ELF-1 (cell line): Measurements from ENCODE around the gene TBC1D28.
"Not testable (repeated sequence)": the region's sequence is repeated elsewhere in the genome, so short reads cannot be mapped to it uniquely, and the experiment has no call there.

Experiments
- DNase-seq: peaks from one replicate; pipeline ENCODE4 v3.0.0-alpha.2; 2016; ENCODE audit warnings: low read depth, low spot score

Gene TBC1D28

GRCh38 chr17:18644291-18644690, at the start of gene TBC1D28:
TSS of gene TBC1D28 (minus strand) at chr17:18644391. CDS start at chr17:18641352, 3,039 bp downstream.
- DNase-seq, result not testable (repeated sequence)

DNA sequence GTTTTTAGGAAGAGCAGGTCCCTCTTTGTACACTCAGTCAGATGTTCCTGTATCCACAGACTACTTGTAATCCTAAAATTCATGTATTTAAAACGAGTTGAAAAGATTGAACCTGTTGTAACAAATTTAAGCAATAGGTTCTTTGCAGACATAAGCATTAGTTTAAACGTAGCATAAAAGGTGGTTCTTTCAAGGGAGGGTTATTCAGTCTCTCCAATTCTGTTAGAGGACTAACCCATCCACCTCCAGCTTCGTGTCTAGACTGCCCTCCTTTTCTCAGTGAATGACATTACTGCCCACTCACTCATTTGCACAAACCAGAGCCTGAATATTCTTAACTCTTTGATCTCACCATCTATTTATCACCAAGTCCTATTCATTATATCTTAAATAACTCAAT, 38.5 kb upstream of the TBC1D28 start:
- DNase-seq, result not testable (repeated sequence)

- DNase-seq, result peak; percentile 97
Measured at GRCh38 chr17:18681767-18682571, 37.8 kb upstream of the TBC1D28 start, which contains the start of gene FOXO3B. TSS of gene FOXO3B (minus strand) at chr17:18682314. CDS start at chr17:18681651, 663 bp downstream.

DNA sequence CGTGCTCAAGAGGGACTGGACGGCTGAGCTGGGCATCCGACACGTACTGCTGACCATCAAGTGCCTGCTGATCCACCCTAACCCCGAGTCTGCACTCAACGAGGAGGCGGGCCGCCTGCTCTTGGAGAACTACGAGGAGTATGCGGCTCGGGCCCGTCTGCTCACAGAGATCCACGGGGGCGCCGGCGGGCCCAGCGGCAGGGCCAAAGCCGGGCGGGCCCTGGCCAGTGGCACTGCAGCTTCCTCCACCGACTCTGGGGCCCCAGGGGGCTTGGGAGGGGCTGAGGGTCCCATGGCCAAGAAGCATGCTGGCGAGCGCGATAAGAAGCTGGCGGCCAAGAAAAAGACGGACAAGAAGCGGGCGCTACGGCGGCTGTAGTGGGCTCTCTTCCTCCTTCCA, 33.2 kb upstream of the TBC1D28 start:
- DNase-seq, result not testable (repeated sequence)

- DNase-seq, result not testable (repeated sequence)
Measured at GRCh38 chr17:18676928-18677327, 32.7 kb upstream of the TBC1D28 start.

DNA sequence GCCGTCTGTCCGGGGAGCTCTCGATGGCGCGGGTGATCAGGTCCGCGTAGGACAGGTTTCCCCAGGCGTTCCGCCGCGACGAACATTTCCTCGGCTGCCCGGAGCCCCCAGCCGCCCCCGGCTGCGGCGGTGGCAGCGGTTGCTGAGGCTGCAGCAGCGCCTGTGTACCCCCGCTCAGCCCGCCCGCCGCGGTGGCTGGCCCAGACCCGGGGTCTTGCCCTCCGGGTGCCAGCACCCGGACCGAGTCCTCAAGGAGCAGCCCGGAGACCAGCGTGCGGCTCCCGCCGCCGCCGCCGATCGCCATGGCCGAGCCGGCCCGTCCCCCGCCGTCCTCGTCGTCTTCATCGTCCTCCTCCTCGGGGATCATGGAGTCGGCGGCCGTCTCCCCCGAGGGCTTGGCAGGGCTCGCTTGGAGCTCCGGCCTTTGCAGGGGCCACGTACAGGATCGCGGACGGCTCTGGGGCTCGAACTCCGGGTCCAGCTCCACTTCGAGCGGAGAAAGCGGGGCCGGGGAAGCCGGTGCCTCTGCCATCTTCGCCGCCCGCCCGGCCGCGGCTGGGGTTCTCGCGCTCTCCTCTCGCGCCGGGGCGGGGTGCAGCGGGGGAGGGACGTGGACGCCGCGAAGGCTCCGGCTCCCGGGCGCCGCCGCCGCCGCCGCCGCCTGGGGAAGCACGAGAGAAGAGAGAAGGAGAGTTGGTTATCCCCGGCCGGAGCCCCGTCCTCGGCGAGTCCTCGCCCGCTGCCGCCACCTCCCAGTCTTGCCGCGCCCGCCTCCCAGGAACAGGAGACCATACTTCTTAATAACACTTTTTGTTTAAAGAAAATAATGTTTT, 28.4 kb upstream of the TBC1D28 start:
- not testable (repeated sequence) for DNase-seq

GRCh38 chr17:18668625-18669024, 24.4 kb upstream of the TBC1D28 start:
- DNase-seq, result not testable (repeated sequence)

DNA sequence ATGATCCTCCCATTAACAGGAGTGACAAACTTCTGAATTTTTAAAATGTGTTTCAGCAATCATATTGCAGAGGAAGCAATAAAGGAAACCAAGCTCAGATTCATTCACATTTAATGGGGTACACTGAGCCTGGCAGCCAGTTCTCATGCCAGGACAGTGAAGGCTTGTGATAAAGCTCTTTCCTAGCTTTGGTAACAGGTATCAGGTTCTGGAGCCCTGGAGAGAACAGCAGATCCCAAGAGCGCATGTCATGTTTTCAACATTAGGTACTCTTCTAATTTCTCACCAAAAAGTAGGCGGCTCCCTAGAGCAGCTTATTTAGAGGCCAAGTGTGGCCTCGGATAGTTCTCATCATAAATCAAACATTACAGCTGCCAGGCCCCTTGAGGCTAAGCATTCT, 23.3 kb upstream of the TBC1D28 start:
- DNase-seq, result not testable (repeated sequence)

DNA sequence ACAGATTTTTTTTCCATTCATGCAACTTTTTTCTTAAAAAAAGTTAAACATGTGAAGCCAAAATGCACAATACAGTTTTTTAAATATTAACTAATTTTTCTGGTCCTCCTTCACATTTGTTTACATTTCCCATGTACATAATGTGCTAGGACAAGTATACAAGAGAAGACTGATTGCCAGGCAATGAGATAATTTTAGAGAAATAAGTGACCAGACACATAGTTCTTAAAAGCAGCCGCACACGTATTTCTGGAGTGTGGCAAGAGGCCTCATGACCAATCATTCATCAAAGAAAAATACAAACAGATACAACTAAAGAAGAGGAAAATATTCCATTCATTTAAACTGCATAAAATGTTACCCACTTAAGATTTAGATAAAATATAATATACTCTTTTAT, 22.1 kb upstream of the TBC1D28 start:
- not testable (repeated sequence) for DNase-seq

DNA sequence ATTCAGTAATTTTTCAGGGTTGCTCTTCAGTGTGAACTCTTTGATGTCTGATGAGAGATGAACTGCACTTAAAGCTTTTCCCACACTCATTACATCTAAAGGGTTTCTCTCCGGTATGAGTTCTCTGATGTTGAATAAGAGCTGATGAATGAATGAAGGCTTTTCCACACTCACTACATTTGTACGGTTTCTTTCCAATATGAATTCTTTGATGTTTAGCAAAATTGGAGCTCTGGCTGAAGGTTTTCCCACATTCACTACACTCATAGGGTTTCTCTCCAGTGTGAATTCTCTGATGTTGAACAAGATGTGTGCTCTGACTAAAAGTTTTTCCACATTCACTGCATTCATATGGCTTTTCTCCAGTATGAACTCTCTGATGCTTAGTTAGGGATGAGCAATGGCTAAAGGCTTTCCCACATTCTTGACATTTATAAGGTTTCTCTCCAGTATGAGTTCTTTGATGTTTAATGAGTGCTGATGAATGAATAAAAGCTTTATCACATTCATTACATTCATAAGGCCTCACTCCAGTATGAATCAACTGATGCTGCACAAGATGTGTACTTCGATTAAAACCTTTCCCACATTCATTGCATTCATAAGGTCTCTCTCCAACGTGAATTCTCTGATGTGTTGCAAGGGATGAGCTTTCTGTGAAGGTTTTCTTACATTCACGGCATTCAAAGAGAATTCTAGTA, 17.9 kb upstream of the TBC1D28 start:
- not testable (repeated sequence) for DNase-seq

DNA sequence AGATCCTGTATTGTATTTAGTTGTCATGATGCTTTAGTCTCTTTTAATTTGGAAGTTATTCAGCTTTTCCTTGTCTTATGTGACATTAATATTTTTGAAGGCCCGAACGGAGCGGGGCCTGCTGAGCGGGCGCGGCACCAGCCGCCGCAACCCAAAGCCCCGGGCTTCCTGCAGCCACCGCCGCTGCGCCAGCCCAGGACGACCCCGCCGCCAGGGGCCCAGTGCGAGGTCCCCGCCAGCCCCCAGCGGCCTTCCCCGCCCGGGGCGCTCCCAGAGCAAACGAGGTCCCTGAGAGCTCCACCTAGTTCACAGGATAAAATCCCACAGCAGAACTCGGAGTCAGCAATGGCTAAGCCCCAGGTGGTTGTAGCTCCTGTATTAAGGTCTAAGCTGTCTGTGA, 5.9 kb upstream of the TBC1D28 start:
- DNase-seq, result not testable (repeated sequence)

DNA sequence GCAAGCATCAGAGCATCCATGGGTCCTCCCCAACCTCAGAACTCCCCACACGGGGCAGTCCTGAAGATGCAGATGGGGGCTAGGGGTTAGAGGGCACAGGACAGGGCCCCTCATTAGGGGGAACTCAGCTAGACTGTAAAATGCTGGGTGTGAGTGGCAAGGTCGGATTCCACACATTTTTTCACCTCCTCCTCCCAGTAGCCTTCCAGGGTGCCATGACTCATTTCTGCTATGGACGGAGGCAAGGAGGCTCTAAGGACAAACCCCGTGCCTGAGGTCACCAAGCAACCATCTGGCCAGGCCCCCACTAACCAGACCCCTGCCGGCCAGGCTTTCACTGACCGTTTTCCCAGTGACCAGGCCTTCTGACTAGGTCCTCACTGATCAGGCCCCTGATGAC, 1.1 kb downstream of the TBC1D28 start:
- DNase-seq, result peak; percentile 23

GRCh38 chr17:18638357-18638756, 5.8 kb downstream of the TBC1D28 start:
- not testable (repeated sequence) for DNase-seq

DNA sequence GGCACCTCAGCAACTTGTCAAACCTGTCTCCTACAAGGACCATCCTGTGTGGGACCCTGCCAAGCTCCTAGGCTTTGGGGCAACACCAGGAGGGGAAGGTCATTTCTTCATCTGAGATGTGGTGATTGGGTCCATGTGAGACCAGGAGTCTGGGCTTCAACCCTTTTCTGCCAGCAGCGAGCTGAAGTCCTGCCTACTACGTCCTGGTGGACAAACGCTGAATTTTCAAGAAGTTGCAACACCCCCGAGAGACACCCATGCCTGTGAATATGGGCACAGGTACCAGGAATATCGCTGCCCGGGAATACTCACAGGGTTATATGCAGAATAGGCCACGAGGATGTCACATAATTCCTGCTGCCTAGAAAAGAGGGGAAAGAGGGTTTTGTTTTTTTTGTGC, 8.0 kb downstream of the TBC1D28 start:
- peak; percentile 14 for DNase-seq

DNA sequence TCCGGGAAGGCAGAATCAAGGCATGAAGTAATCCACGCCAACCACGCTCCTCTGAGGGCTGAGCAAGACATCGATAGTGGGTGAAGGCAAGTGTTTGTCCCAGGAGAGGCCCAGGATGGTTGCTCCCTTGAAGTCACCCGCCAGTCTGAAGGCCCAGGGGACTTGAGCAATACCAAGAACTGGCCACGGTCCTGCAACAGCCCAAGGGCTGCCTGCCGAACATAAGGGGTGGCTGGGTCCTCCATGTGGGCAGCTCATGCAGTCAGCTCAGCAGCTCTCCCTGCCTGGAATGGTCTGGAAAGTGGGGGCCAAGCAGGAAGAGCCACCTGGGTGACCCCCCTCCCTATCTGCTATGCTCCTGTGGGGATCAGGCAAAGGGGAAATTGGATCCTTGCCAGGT, 8.4 kb downstream of the TBC1D28 start:
- not testable (repeated sequence) for DNase-seq

GRCh38 chr17:18634550-18635263, 9.5 kb downstream of the TBC1D28 start:
- peak; percentile 28 for DNase-seq

- DNase-seq, result no peak
Measured at GRCh38 chr17:18626152-18626870, 17.9 kb downstream of the TBC1D28 start.

DNA sequence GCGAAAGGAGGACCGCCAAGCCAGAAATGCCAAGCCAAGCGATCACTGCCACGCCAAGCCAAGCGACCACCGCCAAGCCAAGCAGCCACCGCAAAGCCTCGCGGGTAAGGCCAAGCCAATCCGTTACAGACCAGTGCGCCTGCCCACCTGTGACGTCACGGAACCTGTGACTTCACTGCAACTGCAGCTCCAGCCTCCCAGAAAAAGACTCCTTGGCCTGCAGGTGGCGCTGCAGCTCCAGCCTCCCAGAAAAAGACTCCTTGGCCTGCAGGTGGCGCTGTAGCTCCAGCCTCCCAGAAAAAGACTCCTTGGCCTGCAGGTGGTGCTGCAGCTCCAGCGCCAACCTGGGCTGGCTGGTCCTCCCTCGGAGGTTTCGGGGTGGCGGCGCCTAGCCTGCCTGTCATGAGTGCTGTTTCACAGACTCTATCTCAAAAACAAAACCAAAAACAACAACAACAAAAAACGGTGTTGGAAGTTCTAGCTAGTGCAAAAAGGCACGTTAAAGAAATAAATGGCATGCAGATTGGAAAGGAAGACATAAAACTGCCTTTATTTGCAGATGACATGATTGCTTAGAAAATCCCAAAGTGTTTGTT, 18.6 kb downstream of the TBC1D28 start:
- DNase-seq, result peak; percentile 87

GRCh38 chr17:18624862-18625501, 19.2 kb downstream of the TBC1D28 start:
- peak; percentile 23 for DNase-seq

DNA sequence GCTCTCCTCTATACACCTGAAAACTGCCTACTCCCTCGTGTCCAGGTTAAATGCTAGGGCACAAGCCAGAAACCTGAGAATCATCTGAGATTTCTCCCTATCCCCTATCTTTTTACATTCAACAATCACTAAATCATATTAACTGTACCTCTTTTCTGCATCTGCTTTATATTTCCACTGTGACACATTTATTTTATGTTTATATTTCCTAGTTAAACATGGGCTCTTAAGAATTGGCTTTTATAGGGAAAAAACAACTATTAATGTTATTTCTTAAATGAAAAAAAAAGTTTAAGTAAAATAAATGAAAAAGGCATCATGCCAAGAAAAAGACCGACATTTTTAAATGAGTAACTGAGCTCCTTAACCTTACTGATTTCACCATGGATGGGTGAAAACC, 26.6 kb downstream of the TBC1D28 start:
- not testable (repeated sequence) for DNase-seq
